ENCODE measurements around the gene ADD2.
"Not testable (repeated sequence)": the region's sequence is repeated elsewhere in the genome, so short reads cannot be mapped to it uniquely, and the experiment has no call there.

Gene ADD2

DNA sequence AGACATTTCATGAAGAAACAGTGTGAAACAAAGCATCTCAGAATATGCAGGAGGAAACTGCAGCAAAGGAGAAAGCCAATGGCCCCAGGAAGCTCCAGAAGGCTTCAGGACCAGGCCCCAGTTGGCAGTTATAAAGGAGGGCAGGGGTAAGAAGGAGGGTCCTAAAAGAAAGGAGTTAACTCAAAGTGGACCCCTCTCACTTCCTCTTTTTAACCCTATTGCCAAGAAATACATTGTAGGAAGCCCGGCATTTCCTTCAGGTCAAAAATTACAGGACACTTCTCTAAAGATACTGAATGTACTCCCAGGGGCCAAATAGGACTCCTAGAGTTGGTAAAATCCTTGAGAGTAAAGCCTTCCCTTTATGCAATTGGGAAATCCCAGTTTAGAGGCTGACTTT lies 137.2 kb downstream of the ADD2 start:
- no peak for DNase-seq

- no peak for DNase-seq
Measured at GRCh38 chr2:70627211-70627898, 140.6 kb downstream of the ADD2 start.

- DNase-seq = no peak
Measured at GRCh38 chr2:70626254-70626990, 141.6 kb downstream of the ADD2 start.

- DNase-seq = not testable (repeated sequence)
Measured at GRCh38 chr2:70621536-70621935, 146.5 kb downstream of the ADD2 start.

DNA sequence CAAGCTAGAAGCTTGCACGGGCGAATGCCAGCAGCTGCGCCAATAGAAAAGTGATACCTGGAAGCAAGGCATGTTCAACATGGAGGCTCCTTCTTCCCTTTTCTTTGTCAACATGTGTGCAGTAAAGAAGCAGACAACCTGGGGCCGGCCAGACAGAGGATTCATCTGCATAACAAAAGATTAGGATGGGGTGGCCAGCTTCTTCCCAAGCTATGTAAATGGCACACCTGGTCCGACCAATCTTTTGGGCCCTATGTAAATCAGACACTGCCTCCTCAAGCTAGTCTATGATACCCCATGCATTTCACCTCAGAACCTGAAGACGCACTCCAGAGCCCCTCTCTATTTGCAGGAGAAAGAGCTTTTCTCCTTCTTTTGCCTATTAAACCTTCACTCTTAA lies 148.0 kb downstream of the ADD2 start:
- DNase-seq = no peak

DNA sequence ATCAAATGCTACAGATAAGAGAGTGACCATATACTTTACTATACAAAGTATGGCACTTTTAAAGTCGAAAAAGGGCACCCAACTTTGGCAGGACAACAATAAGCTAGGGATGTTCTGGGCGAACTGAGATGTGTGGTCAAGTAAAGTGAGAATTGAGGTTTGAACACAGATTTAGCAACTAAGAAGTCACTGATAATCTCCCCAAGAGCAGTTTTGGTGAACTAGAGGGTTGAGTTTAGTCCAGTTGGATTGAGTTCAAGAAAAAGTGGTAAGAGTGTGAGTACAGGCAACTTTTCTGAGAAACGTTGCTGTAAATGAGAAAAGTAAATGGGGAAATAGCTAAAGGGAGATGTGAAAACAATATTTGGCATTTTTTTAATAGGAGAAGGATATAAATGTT lies 148.8 kb downstream of the ADD2 start:
- no peak for DNase-seq

GRCh38 chr2:70616168-70616694 lies 151.8 kb downstream of the ADD2 start:
- no peak for DNase-seq

GRCh38 chr2:70615222-70615621 lies 152.8 kb downstream of the ADD2 start:
- no peak for DNase-seq

DNA sequence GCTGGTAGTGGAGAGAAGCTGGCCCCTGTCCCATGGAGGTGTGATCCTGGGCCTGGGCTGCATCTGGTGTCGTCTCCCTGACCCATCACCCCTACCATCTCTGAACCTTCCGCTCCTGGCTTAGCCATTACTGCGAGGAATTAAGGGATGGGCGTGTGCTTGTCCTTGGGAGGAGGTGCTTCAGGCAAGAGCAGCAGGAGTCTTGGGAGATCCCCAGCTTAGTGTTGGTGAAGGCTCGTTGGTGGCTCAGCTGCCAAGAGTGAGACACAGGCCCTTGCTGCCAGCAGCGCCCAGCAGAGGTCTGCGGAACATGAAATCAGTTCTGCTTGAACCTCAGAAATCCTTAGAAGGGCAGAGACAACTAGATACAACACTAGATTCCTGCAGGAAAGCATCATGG lies 154.5 kb downstream of the ADD2 start:
- DNase-seq = no peak

GRCh38 chr2:70612574-70612973 lies 155.4 kb downstream of the ADD2 start:
- no peak for DNase-seq

- DNase-seq = no peak
Measured at GRCh38 chr2:70608373-70608772, 159.6 kb downstream of the ADD2 start.

DNA sequence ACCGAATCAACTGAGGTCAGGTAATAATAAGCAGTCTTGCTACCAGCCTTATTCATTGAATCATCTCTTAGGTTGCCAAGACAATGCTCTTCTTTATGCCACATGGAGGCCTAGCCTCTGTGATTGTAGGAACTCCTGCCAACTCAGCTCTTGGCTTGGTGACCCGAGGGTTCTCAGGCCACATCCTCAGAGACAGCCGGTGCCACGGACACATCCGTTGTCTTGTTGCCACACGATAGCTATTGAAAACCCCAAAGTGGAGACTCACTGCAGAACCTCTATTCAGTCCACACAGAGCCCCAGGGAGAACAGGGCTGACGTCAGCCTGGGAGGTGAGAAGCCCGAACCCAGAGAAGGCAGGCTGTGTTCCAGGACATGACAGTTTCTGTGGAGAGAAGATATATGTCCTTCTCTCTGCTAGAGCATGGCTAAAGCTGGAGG lies 160.9 kb downstream of the ADD2 start:
- DNase-seq = no peak

Measured in CD4-positive, alpha-beta T cell treated with Interleukin-17A for 1 hour (primary cell).